Peyer's patch (tissue), 4 donors: Measurements from ENCODE around the gene DST. TPM values are rescaled to one million over a fixed set of nuclear protein-coding genes. Genes with fewer than 3 reads are reported as not detected.

Experiments
- DNase-seq, 3 donors: peaks; one replicate each; pipeline ENCODE4 v3.0.0-alpha.2; 2017 to 2019
- H3K27ac ChIP-seq, 4 donors: fragments of 200-600 bp; sonication (generic); one replicate each; pipeline ENCODE4 v1.5.1; 2016 to 2019
- H3K27me3 ChIP-seq, 2 donors: fragments of 200-600 bp; sonication (generic); one replicate each; pipeline ENCODE4 v1.5.1; 2019
- H3K36me3 ChIP-seq, 3 donors: fragments of 200-600 bp; sonication (generic); one replicate each; pipeline ENCODE4 v1.5.1; 2016 to 2019
- H3K4me1 ChIP-seq, 4 donors: fragments of 200-600 bp; sonication (generic); one replicate each; pipeline ENCODE4 v1.5.1; 2016 to 2019
- H3K4me3 ChIP-seq, 4 donors: fragments of 200-600 bp; sonication (generic); 1 replicate in 3 of 4; 2 replicates in 1 of 4; pipeline ENCODE4 v1.5.1; 2016 to 2019; ENCODE audit warnings: mild to moderate bottlenecking in 1 of 4
- H3K9me3 ChIP-seq, 4 donors: fragments of 200-600 bp; sonication (generic); one replicate each; pipeline ENCODE4 v1.5.1; 2016 to 2019; ENCODE audit warnings: mild to moderate bottlenecking in 1 of 4
- CTCF ChIP-seq, 6 experiments: fragments of 450-650 bp in 4 of 6; fragments of 200-600 bp in 2 of 6; sonication (generic) in 1 of 6; IDR thresholded peaks; one replicate each; pipeline ENCODE4 v1.5.1; 2017 to 2019; ENCODE audit warnings: antibody characterized with exemption in 6 of 6, mild to moderate bottlenecking in 3 of 6, moderate library complexity in 1 of 6
- POLR2A ChIP-seq, 2 donors: fragments of 450-650 bp; IDR thresholded peaks; one replicate each; pipeline ENCODE4 v1.5.1; 2017; ENCODE audit warnings: antibody characterized with exemption in 2 of 2, mild to moderate bottlenecking in 2 of 2, moderate library complexity in 2 of 2
- total RNA-seq, 4 donors: library from RNA; depleted of rRNA; stranded (reverse); fragments of >200 nt; gene quantifications; one replicate each; pipeline ENCODE4 v1.1.0, GENCODE V29; 2016

Gene DST
- total RNA-seq, 4 donors from 2014 or later, result 243 to 320 (median 285) TPM

GRCh38 chr6:56517155-56517745 is 125.4 kb downstream of the DST start:
- Histone ChIP-seq H3K27ac (peak overlapping the region in 1 of 4 donors; percentile 36), H3K36me3 (peaks cover 0 to 16% (median 0%) of the 10 kb centered on the region in 3 donors), H3K4me1 (peaks cover 0 to 23% (median 2%) of the 10 kb centered on the region in 4 donors), H3K4me3 (no peak overlapping the region), H3K9me3 (no peaks in the 10 kb centered on the region), H3K27me3 (no peaks in the 10 kb centered on the region)
- TF ChIP-seq CTCF (IDR thresholded peaks at IDR 0.05) (no peak), POLR2A (IDR thresholded peaks at IDR 0.05) (no peak)
- no peak for DNase-seq

GRCh38 chr6:56516003-56516402 is 126.7 kb downstream of the DST start:
- Histone ChIP-seq H3K4me1 (peaks cover 0 to 17% (median 2%) of the 10 kb centered on the region in 4 donors), H3K27me3 (no peaks in the 10 kb centered on the region), H3K27ac (peak overlapping the region in 1 of 4 donors; percentile 10), H3K9me3 (no peaks in the 10 kb centered on the region), H3K36me3 (peaks cover 0 to 16% (median 0%) of the 10 kb centered on the region in 3 donors), H3K4me3 (no peak overlapping the region)
- no peak for DNase-seq
- TF ChIP-seq CTCF (IDR thresholded peaks at IDR 0.05) (no peak), POLR2A (IDR thresholded peaks at IDR 0.05) (no peak)

GRCh38 chr6:56515081-56515905 is 127.4 kb downstream of the DST start:
- no peak for DNase-seq
- H3K4me3 ChIP-seq, result no peak overlapping the region
- H3K27me3 ChIP-seq, result no peaks in the 10 kb centered on the region
- peak overlapping the region in 2 of 4 donors; percentile 10 to 14 for H3K27ac ChIP-seq
- H3K4me1 ChIP-seq, result peaks cover 0 to 17% (median 2%) of the 10 kb centered on the region in 4 donors
- no peaks in the 10 kb centered on the region for H3K9me3 ChIP-seq
- peaks cover 0 to 16% (median 0%) of the 10 kb centered on the region in 3 donors for H3K36me3 ChIP-seq
- no peak for TF ChIP-seq CTCF (IDR thresholded peaks at IDR 0.05)
- no peak for TF ChIP-seq POLR2A (IDR thresholded peaks at IDR 0.05)

- Histone ChIP-seq H3K4me1 (peaks cover 0 to 17% (median 2%) of the 10 kb centered on the region in 4 donors), H3K27ac (peak overlapping the region in 1 of 4 donors; percentile 23), H3K36me3 (peaks cover 0 to 22% (median 0%) of the 10 kb centered on the region in 3 donors), H3K4me3 (no peak overlapping the region), H3K27me3 (no peaks in the 10 kb centered on the region), H3K9me3 (no peaks in the 10 kb centered on the region)
- no peak for DNase-seq
- no peak for TF ChIP-seq CTCF (IDR thresholded peaks at IDR 0.05)
- no peak for TF ChIP-seq POLR2A (IDR thresholded peaks at IDR 0.05)
These were observed 128.3 kb downstream of the DST start for GRCh38 chr6:56514395-56514794.

- Histone ChIP-seq H3K36me3 (peaks cover 0 to 29% (median 0%) of the 10 kb centered on the region in 3 donors), H3K4me3 (no peak overlapping the region), H3K9me3 (no peaks in the 10 kb centered on the region), H3K4me1 (peaks cover 0 to 17% (median 2%) of the 10 kb centered on the region in 4 donors), H3K27ac (peak overlapping the region in 1 of 4 donors; percentile 23), H3K27me3 (no peaks in the 10 kb centered on the region)
- no peak for DNase-seq
- no peak for TF ChIP-seq CTCF (IDR thresholded peaks at IDR 0.05)
- no peak for TF ChIP-seq POLR2A (IDR thresholded peaks at IDR 0.05)
These were observed 129.1 kb downstream of the DST start for GRCh38 chr6:56513631-56514030.
